Loucy (cell line): ENCODE results near the gene JARID2.

ENCODE experiments used
- H2AFZ ChIP-seq: fragments of 200-600 bp; sonication (generic); 2 replicates; pipeline ENCODE4 v1.6.0; 2016; ENCODE audit warnings: antibody characterized with exemption, mild to moderate bottlenecking, low read length, moderate library complexity
- H3F3A ChIP-seq: fragments of 200-600 bp; 2 replicates; pipeline ENCODE4 v1.6.0; 2016; ENCODE audit warnings: antibody characterized with exemption, low read depth, mild to moderate bottlenecking
- H3K27me3 ChIP-seq: fragments of 200-600 bp; sonication (generic); 2 replicates; pipeline ENCODE4 v1.6.1; 2014; ENCODE audit warnings: low read length, mild to moderate bottlenecking; ENCODE audit not compliant: insufficient read depth, poor library complexity, severe bottlenecking
- H3K36me3 ChIP-seq: fragments of 200-600 bp; sonication (generic); 2 replicates; pipeline ENCODE4 v1.6.1; 2016; ENCODE audit warnings: low read length; ENCODE audit not compliant: insufficient read depth
- H3K4me1 ChIP-seq: fragments of 200-600 bp; sonication (generic); 2 replicates; pipeline ENCODE4 v1.5.1; 2014; ENCODE audit warnings: low read length, mild to moderate bottlenecking; ENCODE audit not compliant: insufficient read depth, poor library complexity, severe bottlenecking
- H3K4me2 ChIP-seq: fragments of 200-600 bp; sonication (generic); 2 replicates; pipeline ENCODE4 v1.6.0; 2014; ENCODE audit warnings: antibody characterized with exemption, low read length, low read depth, mild to moderate bottlenecking; ENCODE audit not compliant: poor library complexity, severe bottlenecking
- H3K4me3 ChIP-seq: fragments of 200-600 bp; sonication (generic); 2 replicates; pipeline ENCODE4 v1.5.1; 2014; ENCODE audit warnings: low read length, mild to moderate bottlenecking, mixed read lengths; ENCODE audit not compliant: poor library complexity, severe bottlenecking
- H3K79me2 ChIP-seq: fragments of 200-600 bp; sonication (generic); 2 replicates; pipeline ENCODE4 v1.6.1; 2014; ENCODE audit warnings: low read length; ENCODE audit not compliant: insufficient read depth
- H3K9ac ChIP-seq: fragments of 200-600 bp; sonication (generic); 2 replicates; pipeline ENCODE4 v1.6.0; 2014; ENCODE audit warnings: mild to moderate bottlenecking, low read depth, low read length, moderate library complexity; ENCODE audit not compliant: poor library complexity, severe bottlenecking
- H3K9me2 ChIP-seq: fragments of 200-600 bp; sonication (generic); replicated peaks from 2 replicates; pipeline ENCODE4 v1.6.1; 2016; ENCODE audit warnings: low read depth, low read length, mixed read lengths
- H3K9me3 ChIP-seq: fragments of 200-600 bp; sonication (generic); 2 replicates; pipeline ENCODE4 v1.6.1; 2014; ENCODE audit warnings: mild to moderate bottlenecking, antibody characterized with exemption, low read length, low read depth; ENCODE audit not compliant: insufficient read depth
- H4K20me1 ChIP-seq: fragments of 200-600 bp; sonication (generic); 2 replicates; pipeline ENCODE4 v1.6.0; 2014; ENCODE audit warnings: antibody characterized with exemption, low read length, mild to moderate bottlenecking; ENCODE audit not compliant: insufficient read depth, poor library complexity, severe bottlenecking
- EZH2phosphoT487 ChIP-seq: fragments of 200-600 bp; IDR thresholded peaks from 2 replicates; pipeline ENCODE4 v1.6.1; 2018; ENCODE audit warnings: antibody characterized with exemption, mild to moderate bottlenecking, moderate library complexity, borderline replicate concordance
- TF ChIP-seq, protein P1 (sequence below): fragments of 200-600 bp; sonication (generic); conservative IDR thresholded peaks from 2 replicates; pipeline ENCODE4 v1.5.1; 2014; ENCODE audit warnings: mild to moderate bottlenecking, antibody characterized with exemption, low read length

Gene JARID2

DNA sequence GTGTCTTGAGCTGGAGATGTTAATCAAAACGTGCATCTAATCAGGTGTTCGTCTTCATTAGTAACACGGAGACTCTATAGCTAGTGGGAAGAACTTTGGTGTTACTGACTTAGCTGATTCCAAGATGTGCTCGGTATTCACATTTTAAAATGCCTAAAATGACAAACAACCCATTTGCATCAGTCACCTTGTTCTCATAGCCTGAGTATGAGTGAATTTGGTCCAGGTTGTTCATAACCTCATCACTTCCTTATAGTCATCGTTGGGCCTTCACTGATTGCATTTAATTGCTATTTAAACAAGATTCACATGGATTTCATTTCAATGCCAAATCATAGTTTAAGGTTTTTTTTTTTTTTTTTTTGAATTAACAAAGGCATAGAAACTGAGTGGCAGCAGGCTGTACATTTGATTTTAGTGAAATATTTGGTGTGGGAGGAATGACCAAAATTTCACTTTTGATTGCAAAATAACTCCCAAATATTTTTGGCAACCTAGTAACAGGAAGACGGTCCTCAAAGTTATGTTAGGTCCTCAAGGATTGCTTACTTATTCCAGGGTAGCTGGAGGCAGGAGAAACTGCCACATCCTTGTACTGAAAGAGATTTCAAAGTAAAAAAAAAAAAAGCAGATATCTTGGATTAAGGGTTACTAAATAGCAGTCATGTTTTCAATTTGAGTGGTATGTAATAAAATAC, 104.7 kb downstream of the JARID2 start:
- TF ChIP-seq EZH2phosphoT487: no peak
- TF ChIP-seq, protein P1, sequence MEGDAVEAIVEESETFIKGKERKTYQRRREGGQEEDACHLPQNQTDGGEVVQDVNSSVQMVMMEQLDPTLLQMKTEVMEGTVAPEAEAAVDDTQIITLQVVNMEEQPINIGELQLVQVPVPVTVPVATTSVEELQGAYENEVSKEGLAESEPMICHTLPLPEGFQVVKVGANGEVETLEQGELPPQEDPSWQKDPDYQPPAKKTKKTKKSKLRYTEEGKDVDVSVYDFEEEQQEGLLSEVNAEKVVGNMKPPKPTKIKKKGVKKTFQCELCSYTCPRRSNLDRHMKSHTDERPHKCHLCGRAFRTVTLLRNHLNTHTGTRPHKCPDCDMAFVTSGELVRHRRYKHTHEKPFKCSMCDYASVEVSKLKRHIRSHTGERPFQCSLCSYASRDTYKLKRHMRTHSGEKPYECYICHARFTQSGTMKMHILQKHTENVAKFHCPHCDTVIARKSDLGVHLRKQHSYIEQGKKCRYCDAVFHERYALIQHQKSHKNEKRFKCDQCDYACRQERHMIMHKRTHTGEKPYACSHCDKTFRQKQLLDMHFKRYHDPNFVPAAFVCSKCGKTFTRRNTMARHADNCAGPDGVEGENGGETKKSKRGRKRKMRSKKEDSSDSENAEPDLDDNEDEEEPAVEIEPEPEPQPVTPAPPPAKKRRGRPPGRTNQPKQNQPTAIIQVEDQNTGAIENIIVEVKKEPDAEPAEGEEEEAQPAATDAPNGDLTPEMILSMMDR: no peak
- peaks cover 30% of the 10 kb centered on the region for H3K4me1 ChIP-seq

DNA sequence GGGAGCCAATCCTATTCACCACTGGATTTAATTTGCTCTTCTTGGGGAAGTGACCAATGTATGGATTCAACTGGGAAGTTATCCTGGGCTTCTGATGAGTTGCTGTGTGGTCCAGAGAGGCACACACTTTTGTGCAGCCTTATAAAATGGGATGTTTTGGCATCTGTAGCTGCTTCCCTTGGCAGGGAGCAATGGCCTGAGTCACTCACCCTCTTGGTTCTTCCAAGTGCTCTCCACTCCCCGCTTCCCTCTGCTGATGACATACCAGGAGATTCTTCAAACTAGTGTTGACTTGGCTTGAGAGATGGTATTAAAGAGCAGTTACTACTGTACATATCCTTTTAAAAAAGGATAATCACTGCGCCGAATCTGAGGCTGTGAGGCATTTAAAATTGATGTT, 105.8 kb downstream of the JARID2 start:
- H3K4me3 ChIP-seq: no peak overlapping the region
- no peaks in the 10 kb centered on the region for H3K9me2 ChIP-seq
- H3K4me2 ChIP-seq: no peak overlapping the region
- H3K36me3 ChIP-seq: peaks cover 46% of the 10 kb centered on the region; the same call in 1 of the 2 replicates
- TF ChIP-seq, protein P1: no peak
- TF ChIP-seq EZH2phosphoT487: no peak
- H3K9ac ChIP-seq: no peak overlapping the region
- no peak overlapping the region for H2AFZ ChIP-seq
- H3K27me3 ChIP-seq: no peaks in the 10 kb centered on the region
- H3K9me3 ChIP-seq: no peaks in the 10 kb centered on the region
- H3K4me1 ChIP-seq: peaks cover 20% of the 10 kb centered on the region
- H3K79me2 ChIP-seq: peaks cover 100% of the 10 kb centered on the region
- no peaks in the 10 kb centered on the region for H3F3A ChIP-seq
- H4K20me1 ChIP-seq: peaks cover 98% of the 10 kb centered on the region

More for the DNA sequence above, 104.7 kb downstream of the JARID2 start:
- Histone ChIP-seq H3K27me3 (no peaks in the 10 kb centered on the region), H2AFZ (no peak overlapping the region), H3K4me3 (no peak overlapping the region), H3K79me2 (peaks cover 100% of the 10 kb centered on the region), H3K36me3 (peaks cover 36% of the 10 kb centered on the region; the same call in 1 of the 2 replicates), H3K4me2 (no peak overlapping the region), H3K9me2 (no peaks in the 10 kb centered on the region), H4K20me1 (peaks cover 98% of the 10 kb centered on the region), H3K9me3 (no peaks in the 10 kb centered on the region), H3F3A (no peaks in the 10 kb centered on the region; the same call in 1 of the 2 replicates), H3K9ac (no peak overlapping the region)

DNA sequence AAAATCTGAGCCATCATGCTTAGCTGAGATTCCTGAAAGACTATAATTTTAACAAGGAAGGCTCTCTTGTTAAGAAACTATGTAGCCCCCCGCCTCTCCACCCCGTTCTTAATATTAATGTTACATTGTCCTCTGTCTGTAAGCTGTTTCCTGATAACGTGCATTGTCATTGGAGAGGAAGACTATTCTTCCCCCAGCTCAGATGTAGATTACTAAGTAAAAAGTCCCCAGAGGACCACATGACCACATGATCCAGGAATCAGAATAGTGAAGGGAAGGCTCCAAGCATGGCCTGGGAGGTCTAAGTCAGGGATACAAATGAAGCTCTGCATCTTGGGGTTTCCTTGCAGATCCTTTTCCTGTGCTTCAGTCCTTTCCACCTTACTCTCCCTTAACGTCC, 106.4 kb downstream of the JARID2 start:
- Histone ChIP-seq H3K36me3 (peaks cover 47% of the 10 kb centered on the region; the same call in 1 of the 2 replicates), H3K9ac (no peak overlapping the region), H3K9me3 (no peaks in the 10 kb centered on the region), H2AFZ (no peak overlapping the region), H3K79me2 (peaks cover 100% of the 10 kb centered on the region), H4K20me1 (peaks cover 98% of the 10 kb centered on the region), H3F3A (no peaks in the 10 kb centered on the region), H3K4me1 (peaks cover 23% of the 10 kb centered on the region), H3K4me3 (no peak overlapping the region), H3K4me2 (no peak overlapping the region), H3K9me2 (no peaks in the 10 kb centered on the region), H3K27me3 (no peaks in the 10 kb centered on the region)
- TF ChIP-seq, protein P1: no peak
- no peak for TF ChIP-seq EZH2phosphoT487
